Neural cell (in vitro differentiated cells): ENCODE results near the gene ULBP2. TPM values are rescaled to one million over a fixed set of nuclear protein-coding genes. Genes with fewer than 3 reads are reported as not detected.

Experiments used
- H2AFZ ChIP-seq: fragments of 200-600, 300-800 bp; sonication (generic), shearing (Covaris generic); 2 replicates; pipeline ENCODE4 v1.6.0; 2014; ENCODE audit warnings: low read depth, mild to moderate bottlenecking, antibody characterized with exemption, low read length, moderate library complexity
- H3F3A ChIP-seq: fragments of 200-600 bp; shearing (Covaris generic); 2 replicates; pipeline ENCODE4 v1.6.1; 2016; ENCODE audit warnings: mild to moderate bottlenecking, moderate library complexity, mixed read lengths, antibody characterized with exemption, low read length; ENCODE audit not compliant: insufficient read depth, poor library complexity, severe bottlenecking
- H3K27ac ChIP-seq: fragments of 200-600, 300-800 bp; sonication (generic), shearing (Covaris generic); 2 replicates; pipeline ENCODE4 v1.5.1; 2014; ENCODE audit warnings: mild to moderate bottlenecking, low read length, moderate library complexity
- H3K27me3 ChIP-seq: fragments of 300-800, 200-600 bp; sonication (generic), shearing (Covaris generic); 2 replicates; pipeline ENCODE4 v1.6.0; 2014; ENCODE audit warnings: mild to moderate bottlenecking, low read depth, low read length, moderate library complexity; ENCODE audit not compliant: insufficient read depth
- H3K36me3 ChIP-seq: fragments of 300-800, 200-600 bp; sonication (generic), shearing (Covaris generic); 2 replicates; pipeline ENCODE4 v1.5.1; 2014; ENCODE audit warnings: mild to moderate bottlenecking, antibody characterized with exemption, low read length, moderate library complexity; ENCODE audit not compliant: insufficient read depth
- H3K4me2 ChIP-seq: fragments of 300-800, 200-600 bp; sonication (generic), shearing (Covaris generic); 2 replicates; pipeline ENCODE4 v1.6.0; 2014; ENCODE audit warnings: mild to moderate bottlenecking, low read length
- H3K4me3 ChIP-seq: fragments of 300-800, 200-600 bp; sonication (generic), shearing (Covaris generic); 2 replicates; pipeline ENCODE4 v1.5.1; 2014; ENCODE audit warnings: mild to moderate bottlenecking, low read length, moderate library complexity
- H3K79me2 ChIP-seq: fragments of 200-600 bp; shearing (Covaris generic); replicated peaks from 2 replicates; pipeline ENCODE4 v1.6.0; 2014; ENCODE audit warnings: mild to moderate bottlenecking, low read length, moderate library complexity; ENCODE audit not compliant: insufficient read depth
- H3K9ac ChIP-seq: fragments of 300-800, 200-600 bp; sonication (generic), shearing (Covaris generic); 2 replicates; pipeline ENCODE4 v1.6.1; 2016; ENCODE audit warnings: mild to moderate bottlenecking, low read length, mixed read lengths
- H3K9me2 ChIP-seq: fragments of 200-600 bp; shearing (Covaris generic); 2 replicates; pipeline ENCODE4 v1.6.1; 2016; ENCODE audit warnings: mild to moderate bottlenecking, low read length, mixed read lengths; ENCODE audit not compliant: insufficient read depth
- H3K9me3 ChIP-seq: fragments of 200-600, 300-800 bp; sonication (generic), shearing (Covaris generic); 2 replicates; pipeline ENCODE4 v1.6.1; 2016; ENCODE audit warnings: mild to moderate bottlenecking, mixed run types, low read length, moderate library complexity, mixed read lengths
- H4K20me1 ChIP-seq: fragments of 200-600 bp; shearing (Covaris generic); 2 replicates; pipeline ENCODE4 v1.6.1; 2016; ENCODE audit warnings: mild to moderate bottlenecking, mixed run types; ENCODE audit not compliant: insufficient read depth
- CTCF ChIP-seq: fragments of 450-650 bp; IDR thresholded peaks from 2 replicates; pipeline ENCODE4 v1.5.1; 2014; ENCODE audit warnings: antibody characterized with exemption, mild to moderate bottlenecking, moderate library complexity; ENCODE audit not compliant: poor library complexity, severe bottlenecking
- EP300 ChIP-seq: fragments of 450-650 bp; conservative IDR thresholded peaks from 2 replicates; pipeline ENCODE4 v1.6.1; 2014; ENCODE audit warnings: antibody characterized with exemption, mild to moderate bottlenecking, moderate library complexity; ENCODE audit not compliant: poor library complexity, severe bottlenecking
- EZH2 ChIP-seq: fragments of 200-600, 300-800 bp; shearing (Covaris generic), sonication (generic); IDR thresholded peaks from 2 replicates; pipeline ENCODE4 v1.6.1; 2014; ENCODE audit warnings: antibody characterized with exemption, low read length, borderline replicate concordance, mild to moderate bottlenecking; ENCODE audit not compliant: insufficient read depth, poor library complexity, severe bottlenecking
- MXI1 ChIP-seq: fragments of 450-650 bp; conservative IDR thresholded peaks from 2 replicates; pipeline ENCODE4 v1.6.1; 2014; ENCODE audit warnings: antibody characterized with exemption, mild to moderate bottlenecking; ENCODE audit not compliant: poor library complexity, severe bottlenecking
- POLR2AphosphoS5 ChIP-seq: IDR thresholded peaks from 2 replicates; pipeline ENCODE4 v1.6.1; 2012
- RAD21 ChIP-seq: fragments of 450-650 bp; conservative IDR thresholded peaks from 2 replicates; pipeline ENCODE4 v1.6.1; 2014; ENCODE audit warnings: antibody characterized with exemption, mild to moderate bottlenecking, moderate library complexity
- REST ChIP-seq: IDR thresholded peaks from 2 replicates; pipeline ENCODE4 v1.6.1; 2012; ENCODE audit warnings: borderline replicate concordance
- SMC3 ChIP-seq: fragments of 450-650 bp; conservative IDR thresholded peaks from 2 replicates; pipeline ENCODE4 v1.6.1; 2014; ENCODE audit warnings: antibody characterized with exemption, mild to moderate bottlenecking, moderate library complexity; ENCODE audit not compliant: poor library complexity
- TAF1 ChIP-seq: IDR thresholded peaks from 2 replicates; pipeline ENCODE4 v1.6.1; 2012; ENCODE audit warnings: low read depth
- polyA plus RNA-seq: library from polyadenylated mRNA; depleted of rRNA; stranded (reverse); fragments of >200 nt; gene quantifications from 2 replicates; pipeline ENCODE4 v1.2.3, GENCODE V29; 2014

Gene ULBP2
- polyA plus RNA-seq, 1 donor from 2014 or later, result 1.5 TPM

GRCh38 chr6:149924206-149924932, 17.4 kb upstream of the ULBP2 start:
- no peak overlapping the region for H3K4me2 ChIP-seq
- no peak for TF ChIP-seq CTCF
- peaks cover 79% of the 10 kb centered on the region for H3K27me3 ChIP-seq
- no peak overlapping the region for H3K9ac ChIP-seq
- no peak overlapping the region for H2AFZ ChIP-seq
- H4K20me1 ChIP-seq, result no peaks in the 10 kb centered on the region
- H3K4me3 ChIP-seq, result no peak overlapping the region
- H3K27ac ChIP-seq, result no peak overlapping the region
- H3K36me3 ChIP-seq, result no peaks in the 10 kb centered on the region
- no peaks in the 10 kb centered on the region for H3F3A ChIP-seq
- H3K79me2 ChIP-seq, result no peaks in the 10 kb centered on the region
- peaks cover 4% of the 10 kb centered on the region for H3K9me3 ChIP-seq
- H3K9me2 ChIP-seq, result no peaks in the 10 kb centered on the region

GRCh38 chr6:149924933-149925252, 16.9 kb upstream of the ULBP2 start:
- Histone ChIP-seq H3K4me2 (no peak overlapping the region), H3K4me3 (no peak overlapping the region), H3K79me2 (no peaks in the 10 kb centered on the region), H3F3A (no peaks in the 10 kb centered on the region), H3K27me3 (peaks cover 84% of the 10 kb centered on the region), H3K9me3 (peaks cover 4% of the 10 kb centered on the region), H3K9me2 (no peaks in the 10 kb centered on the region), H2AFZ (no peak overlapping the region), H3K9ac (no peak overlapping the region), H3K36me3 (no peaks in the 10 kb centered on the region), H4K20me1 (no peaks in the 10 kb centered on the region), H3K27ac (no peak overlapping the region)
- TF ChIP-seq TAF1, result no peak
- no peak for TF ChIP-seq REST
- no peak for TF ChIP-seq EP300
- no peak for TF ChIP-seq SMC3
- no peak for TF ChIP-seq MXI1
- TF ChIP-seq CTCF, result no peak
- no peak for TF ChIP-seq EZH2
- no peak for TF ChIP-seq POLR2AphosphoS5
- TF ChIP-seq RAD21, result no peak
